SKM-1 treated with dmso at 0.1 percent for 144 hours (cell line): ENCODE measurements around the gene MGAT5B.
"Not testable (repeated sequence)": the region's sequence is repeated elsewhere in the genome, so short reads cannot be mapped to it uniquely, and the experiment has no call there.

Source experiments
- DNase-seq: peaks from one replicate; lab custom pipeline; 2025; ENCODE audit not compliant: unreplicated experiment; lab: John Stamatoyannopoulos, UW

The MGAT5B gene

DNA sequence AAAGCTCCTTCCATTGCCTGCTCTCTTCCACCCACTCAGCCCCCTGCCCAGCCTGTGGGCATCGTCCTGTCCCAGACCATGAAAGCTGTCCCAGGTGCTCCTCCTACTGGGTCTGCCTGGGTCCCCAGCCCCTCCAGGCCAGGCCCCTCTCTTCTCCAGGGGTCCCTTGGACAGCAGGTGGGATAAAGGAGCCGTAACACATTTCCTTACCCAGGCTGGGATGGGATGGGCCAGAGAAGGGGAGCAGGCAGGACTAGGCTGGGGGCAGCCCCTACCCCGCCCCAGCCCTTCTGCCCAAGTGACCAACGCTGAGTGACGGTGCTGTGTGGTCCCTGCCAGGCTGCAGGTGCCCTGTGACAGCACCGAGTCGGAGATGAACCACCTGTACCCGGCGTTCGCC is 80.1 kb downstream of the MGAT5B start:
- no peak for DNase-seq

DNA sequence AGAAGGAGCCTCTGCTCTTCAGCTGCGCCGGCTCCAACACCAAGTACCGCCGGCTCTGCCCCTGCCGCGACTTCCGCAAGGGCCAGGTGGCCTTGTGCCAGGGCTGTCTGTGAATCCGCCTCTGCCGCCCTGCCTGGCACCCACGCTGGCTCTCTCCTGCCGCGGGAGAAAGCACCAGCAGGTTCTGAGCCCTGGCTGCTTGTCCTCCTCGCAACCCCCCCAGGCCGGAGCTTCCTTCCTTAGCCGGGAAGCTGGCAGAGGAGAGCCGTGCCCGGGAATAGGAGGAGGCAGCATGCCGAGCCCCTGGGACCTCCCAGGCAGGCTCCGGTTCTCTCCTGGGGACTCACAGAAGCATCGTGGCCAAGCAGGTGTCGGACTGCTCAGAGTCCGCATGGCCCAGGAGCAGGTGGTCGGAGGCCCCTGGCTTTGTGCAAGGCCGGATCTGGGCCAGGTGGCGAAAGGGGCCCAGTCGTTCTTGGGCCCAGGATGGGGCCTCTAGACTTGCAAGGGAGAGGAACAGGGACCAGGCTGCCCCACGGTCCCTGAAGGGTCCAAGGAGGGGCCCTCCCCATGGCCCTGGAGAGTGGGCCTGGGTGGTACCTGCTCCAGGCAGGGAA is 80.6 kb downstream of the MGAT5B start:
- DNase-seq, result no peak

DNA sequence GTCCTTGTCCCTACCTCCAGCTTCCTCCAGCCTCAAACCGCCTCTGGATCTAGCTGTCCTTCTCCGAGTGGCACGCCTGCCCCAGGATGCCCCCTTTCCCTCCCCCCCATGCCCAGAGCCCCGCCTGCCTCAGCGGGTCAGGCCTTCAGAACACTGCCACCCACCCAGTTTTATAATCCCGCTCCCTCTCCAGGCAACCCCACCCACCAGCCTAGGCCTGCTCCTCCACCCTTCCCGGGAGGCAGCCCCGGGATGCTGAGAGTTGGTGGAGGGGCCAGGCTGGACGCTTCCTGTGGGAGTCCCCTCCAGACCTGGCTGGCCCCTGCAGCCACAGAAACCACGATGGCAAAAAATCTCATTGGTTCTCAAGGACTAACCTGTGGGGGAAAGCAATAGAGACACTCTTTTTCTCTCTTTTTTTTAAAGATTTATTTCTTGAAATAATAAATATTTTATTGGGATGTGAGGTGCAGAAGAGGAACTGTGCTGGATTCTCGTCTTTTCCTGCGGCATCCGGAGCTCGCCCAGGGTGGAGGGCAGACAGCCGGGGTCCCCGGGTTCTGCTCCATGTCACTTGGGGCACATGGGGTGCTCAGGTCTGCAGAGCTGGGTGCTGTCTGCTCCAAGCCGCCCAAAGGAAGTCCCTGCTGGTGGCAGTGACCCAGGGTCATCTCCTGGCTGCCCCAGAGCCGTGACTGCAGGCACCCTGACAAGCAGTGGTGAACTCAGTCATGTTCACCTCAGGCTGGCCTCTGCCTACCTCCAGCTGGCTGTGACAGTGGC is 81.9 kb downstream of the MGAT5B start:
- no peak for DNase-seq

DNA sequence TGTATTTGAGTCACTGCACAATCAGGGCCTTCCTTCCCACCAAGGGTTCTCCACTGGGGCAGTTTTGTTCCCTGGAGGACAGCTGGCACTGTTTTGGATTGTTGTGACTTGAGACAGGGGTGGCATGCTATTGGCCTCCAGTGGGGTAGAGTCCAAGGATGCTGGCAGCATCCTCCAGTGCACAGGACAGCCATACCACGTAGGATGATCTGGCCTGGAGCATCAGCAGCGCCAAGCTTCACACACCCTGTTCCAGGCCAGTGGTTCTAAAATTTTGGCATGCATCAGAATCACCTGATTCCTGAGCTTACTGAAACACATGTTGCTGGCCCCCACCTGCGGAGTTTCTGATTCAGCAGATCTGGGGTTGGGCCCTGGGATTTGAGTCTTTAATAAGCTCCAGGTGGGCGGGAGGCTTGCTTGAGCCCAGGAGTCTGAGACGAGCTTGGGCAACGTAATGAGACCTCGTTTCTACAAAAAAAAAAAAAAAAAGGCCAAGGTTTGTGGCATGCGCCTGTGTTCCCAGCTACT is 83.2 kb downstream of the MGAT5B start:
- no peak for DNase-seq

DNA sequence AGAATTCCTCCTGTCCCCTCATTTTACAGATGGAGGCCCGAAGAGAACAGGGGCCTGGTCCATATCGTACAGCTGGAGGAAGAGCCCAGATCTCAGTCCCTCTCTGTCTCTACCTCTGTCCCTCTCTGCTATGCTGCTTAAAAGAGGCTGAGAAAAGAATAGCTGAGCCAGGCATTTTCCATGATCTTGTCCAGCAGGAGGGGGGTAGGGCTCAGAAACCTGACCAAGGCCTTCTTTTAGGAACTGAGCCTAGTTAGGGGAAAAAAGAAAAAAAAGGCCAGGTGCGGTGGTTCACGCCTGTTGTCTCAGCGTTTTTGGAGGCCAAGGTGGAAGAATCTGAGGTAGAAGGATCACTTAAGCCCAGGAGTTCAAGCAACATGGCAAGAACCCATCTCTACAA is 84.2 kb downstream of the MGAT5B start:
- DNase-seq, result no peak

DNA sequence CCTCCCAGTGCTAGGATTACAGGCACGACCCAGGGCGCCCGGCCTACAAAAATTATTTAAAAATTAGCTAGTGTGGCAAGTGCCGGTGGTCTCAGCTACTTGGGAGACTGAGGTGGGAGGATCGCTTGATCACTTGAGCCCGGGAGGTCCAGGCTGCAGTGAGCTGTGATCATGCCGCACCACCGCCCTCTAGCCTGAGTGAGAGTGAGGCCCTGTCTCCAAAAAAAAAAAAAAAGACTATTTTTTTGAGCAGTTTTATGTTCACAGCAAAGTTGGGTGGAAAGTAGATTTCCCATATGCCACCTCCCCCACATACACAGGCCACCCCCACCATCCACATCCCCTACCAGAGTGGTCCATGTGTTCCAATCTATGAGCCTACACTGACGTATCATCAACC is 84.9 kb downstream of the MGAT5B start:
- DNase-seq, result no peak

DNA sequence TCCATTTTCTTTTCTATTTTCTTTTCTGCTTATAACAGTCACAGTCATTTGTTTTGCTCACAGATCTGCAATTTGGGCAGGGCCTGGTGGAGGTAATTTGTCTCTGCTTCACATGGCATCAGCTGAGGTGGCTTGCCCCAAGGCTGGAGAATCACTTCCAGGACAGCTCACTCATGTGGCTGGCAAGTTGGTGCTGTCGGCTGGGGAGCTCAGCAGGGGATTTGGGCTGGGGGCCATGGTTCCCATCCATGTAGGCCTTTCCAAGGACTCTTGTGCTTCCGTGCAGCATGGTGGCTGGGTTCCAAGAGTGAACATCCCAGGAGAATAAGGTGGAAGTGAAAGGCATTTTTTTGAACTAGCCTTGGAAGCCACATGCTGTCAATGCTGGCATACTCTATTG is 85.7 kb downstream of the MGAT5B start:
- DNase-seq, result no peak

DNA sequence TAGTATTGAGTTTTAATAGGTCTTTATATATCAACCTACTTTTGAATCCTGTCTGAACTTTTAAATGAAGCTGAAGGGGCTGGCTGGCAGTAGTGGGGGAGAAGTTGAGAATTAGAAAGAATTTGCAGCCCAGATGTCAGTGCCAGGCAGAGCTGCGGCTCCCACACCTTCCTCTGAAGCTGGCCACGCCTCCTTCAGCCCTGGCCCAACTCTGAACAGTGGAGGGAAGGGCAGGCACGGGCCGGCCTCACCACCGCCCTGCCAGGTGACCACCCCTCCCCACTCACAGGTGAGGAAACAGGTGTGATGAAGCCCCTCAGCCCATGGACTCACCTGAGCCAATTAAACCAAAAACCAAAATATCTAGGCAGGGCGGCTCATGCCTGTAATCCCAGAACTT is 87.0 kb downstream of the MGAT5B start:
- no peak for DNase-seq

DNA sequence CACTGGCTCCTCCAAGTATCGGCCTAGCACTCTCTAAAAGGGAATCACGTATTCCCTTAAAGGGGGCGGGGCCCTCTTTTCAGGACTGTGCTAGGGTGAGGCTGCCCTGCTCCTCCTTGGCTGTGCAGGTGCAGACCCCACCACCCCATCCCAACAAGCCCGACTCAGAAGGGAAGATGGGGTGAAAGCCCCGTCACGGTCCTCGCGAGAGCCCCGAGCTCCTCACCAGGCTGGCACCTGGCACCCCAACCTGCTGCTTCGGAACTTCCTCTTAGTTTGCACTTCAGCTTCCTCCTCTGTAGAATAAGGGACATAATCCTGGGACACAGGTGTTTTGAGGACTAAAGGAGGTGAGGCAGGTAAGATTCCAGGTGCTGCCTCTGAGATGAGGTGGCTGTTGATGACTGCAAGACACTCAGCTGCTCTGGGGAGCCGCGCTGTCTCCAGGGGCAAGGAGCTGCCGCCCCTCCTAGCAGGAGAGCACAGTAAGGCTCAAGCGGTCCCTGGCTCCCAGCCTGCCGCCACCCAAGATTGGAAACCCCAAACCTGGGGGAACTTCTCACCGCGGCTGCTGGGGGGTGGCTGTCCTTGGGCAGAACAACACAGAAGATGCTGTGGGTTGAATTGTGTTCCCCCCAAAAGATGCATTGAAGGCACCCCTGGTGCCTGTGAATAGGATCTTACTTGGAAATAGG is 88.8 kb downstream of the MGAT5B start:
- no peak for DNase-seq

DNA sequence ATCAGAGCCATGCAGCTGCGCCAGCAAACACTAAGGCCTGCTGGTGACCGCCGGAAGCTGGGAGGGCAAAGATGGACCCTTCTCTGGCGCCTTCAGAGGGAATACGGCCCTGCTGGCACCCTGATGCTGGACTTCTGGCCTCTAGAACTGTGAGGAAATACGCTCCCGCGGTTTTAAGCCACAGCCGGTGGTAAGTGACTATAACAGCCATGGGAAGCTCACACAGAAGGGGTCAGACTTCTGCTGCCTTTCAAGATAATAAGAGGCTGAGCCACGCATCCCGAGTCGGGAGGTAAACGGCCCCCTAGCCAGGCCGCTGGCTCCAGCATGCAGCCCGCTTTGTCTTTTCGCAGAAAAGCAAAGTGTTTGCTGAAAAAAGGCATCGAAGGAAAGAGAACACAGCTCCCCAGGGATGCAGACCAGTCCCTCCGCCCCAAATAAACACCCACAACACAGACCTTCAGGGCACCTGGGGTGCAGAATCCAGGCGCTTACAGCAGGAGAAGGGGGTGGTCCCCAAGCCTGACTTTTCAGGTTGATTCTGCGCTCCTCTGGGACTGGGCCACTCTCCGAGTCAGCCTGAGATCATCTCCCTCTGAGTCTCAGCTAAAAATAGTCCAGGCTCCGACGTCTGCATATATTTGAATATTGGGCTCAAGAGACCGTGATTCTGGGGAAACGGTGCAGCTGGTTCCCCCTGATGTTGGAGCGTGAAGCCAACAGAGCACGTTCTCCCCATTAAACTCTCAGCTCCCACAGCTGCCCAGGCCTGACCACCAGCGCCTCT is 89.7 kb downstream of the MGAT5B start:
- no peak for DNase-seq

DNA sequence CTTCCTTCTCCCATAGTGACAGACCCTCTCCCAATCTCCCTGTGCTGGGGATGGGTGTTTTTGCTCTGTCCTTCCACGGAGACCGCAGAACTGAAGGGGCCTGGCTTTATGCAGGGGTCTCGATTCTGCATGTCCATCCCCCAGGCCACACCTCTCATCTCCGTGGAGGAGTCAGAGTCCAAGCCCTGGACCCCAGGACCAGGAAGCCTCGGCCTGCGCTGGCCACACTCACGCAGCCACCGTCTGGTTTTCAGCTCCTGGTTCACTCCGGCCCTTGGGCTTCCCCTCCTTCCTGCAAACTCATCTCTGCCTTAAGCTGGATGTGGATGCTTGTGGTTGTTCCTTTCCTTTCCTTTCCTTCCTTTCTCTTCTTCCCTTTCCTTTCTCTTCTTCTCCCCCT is 90.8 kb downstream of the MGAT5B start:
- DNase-seq, result no peak

DNA sequence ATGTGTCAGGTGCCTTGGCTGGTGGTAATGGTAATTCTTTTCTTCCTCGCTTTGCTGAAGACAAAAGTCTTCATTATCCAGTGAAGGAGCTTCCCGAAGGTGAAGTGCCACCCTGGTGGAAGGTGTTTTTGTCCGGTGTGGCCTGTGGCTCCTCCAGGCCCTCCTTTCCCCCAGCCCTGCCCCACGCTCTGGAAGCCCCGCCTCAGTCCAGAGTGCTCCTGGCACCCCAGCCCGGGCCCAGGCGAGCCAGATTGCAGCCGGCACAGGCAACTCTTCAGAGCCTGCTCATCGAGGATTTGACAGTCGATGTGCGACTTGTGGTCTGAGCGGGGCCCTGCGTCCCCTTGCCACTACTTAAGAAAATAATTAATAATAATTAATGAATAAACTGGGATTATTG is 93.7 kb downstream of the MGAT5B start:
- DNase-seq, result no peak

DNA sequence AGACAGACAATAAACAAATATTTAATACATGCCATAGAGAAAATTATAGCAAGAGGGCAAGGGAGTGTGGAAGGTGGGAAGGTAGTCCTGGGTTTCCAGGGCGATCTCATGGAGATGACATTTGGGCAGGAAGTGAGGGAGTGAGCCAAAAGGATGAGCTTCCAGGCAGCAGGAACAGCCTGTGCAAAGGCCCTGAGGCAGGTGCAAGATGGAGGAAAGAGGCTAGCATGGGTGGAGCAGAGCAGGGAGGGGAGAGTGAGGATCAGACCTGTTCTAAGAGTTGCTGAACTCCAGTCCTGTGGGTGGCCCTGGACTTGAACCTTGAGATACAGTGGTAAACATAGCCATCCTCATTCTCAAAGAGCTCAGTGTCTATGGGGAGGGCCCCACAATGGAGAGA is 94.7 kb downstream of the MGAT5B start:
- DNase-seq, result no peak

DNA sequence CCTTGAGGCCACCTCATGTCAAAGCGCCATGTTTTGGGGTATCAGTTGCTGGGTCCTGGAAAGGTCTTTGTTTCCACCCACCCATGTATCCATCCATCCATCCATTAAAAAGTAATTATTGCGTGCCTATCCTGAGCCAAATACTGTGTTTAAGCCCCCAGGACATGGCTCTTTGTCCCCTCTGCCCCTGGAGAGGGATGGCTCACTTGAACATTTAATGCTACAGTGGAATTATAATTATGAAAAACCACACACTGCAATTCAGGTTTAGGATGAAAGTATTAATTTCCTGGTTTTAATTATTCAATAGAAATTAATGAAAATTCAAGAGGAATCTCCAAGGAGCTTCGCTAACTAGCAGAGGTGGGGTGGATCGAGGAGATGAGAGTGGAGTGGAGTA is 97.8 kb downstream of the MGAT5B start:
- DNase-seq, result no peak

DNA sequence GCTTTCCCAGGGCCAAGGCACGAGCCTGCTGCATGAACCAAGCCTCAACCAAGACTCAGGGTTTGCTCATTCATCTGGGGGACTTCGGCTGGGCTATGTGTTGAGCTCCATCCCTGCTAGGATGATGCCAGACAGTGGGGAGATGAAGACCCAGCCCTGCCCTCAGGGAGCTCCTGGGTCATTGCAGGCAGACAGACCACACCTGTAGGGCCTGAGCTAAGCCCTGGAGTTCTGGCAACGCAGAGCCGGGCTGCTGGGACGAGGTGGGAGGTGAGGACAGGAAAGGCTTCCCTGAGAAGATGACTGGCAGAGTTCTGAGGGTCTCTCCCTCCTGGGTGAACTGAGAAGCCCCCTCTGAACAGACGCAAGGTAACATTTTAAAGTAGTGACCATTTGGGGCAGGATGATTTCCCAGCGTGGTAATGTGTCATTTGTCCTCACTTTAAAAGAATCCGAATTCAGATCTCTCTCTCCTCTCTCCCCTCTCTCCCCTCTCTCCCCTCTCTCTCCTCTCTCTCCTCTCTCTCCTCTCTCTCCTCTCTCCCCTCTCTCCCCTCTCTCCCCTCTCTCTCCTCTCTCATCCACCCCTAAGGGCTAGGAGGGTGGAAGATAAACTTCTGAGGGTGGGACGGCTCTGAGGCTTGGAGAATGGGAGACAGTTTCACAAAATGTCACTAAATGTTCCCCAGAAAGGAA is 98.4 kb downstream of the MGAT5B start:
- no peak for DNase-seq

DNA sequence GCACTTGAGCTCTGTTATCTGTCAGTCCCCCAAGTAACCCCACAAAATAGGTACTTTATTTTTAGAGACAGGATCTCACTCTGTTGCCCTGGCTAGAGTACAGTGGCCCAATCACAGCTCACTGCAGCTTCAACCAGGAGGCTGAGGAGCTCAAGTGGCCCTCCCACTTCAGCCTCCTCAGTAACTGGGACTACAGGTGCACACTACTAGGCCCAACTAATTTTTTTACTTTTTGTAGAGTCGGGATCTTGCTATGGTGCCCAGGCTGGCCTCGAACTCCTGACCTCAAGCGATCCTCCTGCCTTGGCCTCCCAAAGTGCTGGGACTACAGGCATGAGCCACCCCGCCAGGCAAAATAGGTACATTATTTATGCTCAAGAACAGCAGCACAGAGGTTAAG is 99.6 kb downstream of the MGAT5B start:
- DNase-seq, result no peak

DNA sequence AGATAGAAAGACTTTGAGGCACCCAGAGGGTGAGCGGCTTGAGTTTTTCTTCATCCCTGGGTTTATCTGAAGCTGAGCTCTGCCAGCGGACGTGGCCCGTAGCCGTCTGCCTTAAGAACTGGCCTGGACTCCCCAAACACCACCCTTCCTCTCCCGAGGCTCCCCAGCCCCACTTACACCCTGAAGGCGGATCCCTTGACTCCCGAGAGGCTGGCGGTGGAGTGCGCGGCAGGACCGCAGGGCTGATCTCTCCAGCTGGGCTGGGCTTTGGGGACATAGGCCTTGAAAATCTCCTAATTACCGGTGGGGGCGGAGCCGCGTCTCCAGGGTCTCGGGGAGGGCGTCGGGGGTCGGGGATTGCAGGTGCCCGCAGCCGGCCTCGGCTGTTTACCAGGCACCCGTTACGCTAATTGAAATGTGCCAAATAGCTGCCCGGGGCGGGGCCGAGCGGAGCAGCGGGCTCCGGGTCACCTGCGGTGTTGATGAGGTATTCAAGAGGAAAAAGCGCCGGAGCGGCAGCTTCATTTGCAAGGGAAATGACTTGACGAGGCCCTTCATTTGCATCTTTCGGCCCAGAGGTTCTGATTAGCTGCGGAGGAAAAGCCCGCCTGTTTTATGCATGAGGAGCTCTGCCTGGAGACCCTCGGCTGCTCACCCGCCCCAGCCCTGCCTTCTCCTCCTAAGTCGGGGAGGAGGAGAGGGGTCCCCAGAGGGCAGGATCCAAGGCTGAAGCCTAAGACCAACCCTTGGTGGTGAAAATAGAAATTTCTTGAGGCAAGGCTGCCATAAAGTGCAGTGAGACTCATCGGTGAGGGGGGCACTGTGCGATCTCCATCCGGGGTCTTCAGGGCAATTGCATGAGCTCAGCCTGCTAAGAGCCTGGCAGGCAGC is 100.7 kb downstream of the MGAT5B start:
- DNase-seq, result no peak

DNA sequence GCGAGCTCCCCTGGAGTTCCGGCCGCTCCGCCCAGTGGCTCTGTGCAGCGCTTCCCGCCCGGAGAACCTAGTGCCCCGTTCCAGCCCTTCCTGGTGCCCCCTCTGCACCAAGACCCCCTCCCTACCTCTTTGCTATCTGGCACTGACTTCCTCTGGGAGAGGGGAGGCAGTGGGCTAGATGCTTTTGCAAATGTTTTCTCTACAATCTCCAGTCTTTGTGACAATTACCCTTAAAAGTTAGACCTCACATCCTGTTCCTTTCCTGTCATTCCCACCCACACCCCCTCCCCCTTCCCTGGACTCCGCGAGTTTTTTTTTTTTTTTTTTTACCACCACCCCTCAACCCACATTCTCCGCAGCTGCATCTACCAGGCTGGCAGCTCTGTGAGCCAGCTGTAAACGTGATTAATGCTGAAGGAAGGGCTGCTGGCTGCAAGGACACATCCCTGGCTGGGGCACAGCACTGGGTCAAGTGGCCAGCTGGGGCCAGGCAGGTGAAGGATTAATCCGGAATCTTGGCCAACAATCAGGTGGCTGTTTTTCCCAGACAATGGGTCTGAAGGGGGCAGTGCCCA is 101.5 kb downstream of the MGAT5B start:
- DNase-seq, result no peak

DNA sequence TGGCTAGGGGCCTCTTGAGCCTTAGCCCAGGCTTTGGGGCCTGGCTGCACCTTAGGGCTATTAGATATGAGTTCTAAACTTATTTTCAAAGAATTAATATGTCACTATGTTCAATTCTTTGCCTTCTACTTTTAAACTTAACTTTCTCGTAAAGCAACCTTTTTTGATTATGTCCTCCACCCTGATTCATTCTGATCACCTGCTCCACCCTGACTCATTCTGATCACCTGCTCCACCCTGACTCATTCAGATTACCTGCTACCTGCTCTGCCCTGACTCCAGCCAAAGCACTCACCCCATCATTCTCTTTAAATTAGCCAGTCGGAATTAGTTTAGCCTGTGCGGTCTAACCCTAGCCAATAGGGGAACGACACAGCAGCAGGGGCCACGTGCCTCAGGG is 102.0 kb downstream of the MGAT5B start:
- not testable (repeated sequence) for DNase-seq
